Mononuclear cell (primary cell): Measurements from ENCODE around the gene DPF3. TPM values are rescaled to one million over a fixed set of nuclear protein-coding genes. Genes with fewer than 3 reads are reported as not detected.

Experiments used
- H3K27me3 ChIP-seq: 2 replicates; pipeline ENCODE4 v1.6.0; 2011; ENCODE audit warnings: low read length, control low read depth; ENCODE audit not compliant: insufficient read depth
- H3K4me1 ChIP-seq: 2 replicates; pipeline ENCODE4 v1.5.1; 2011; ENCODE audit warnings: mild to moderate bottlenecking, low read length, control low read depth; ENCODE audit not compliant: insufficient read depth
- H3K4me3 ChIP-seq: 2 replicates; pipeline ENCODE4 v1.5.1; 2011; ENCODE audit warnings: mild to moderate bottlenecking, low read length, moderate library complexity
- H3K9me3 ChIP-seq: 2 replicates; pipeline ENCODE4 v1.5.1; 2011; ENCODE audit warnings: low read depth, mild to moderate bottlenecking, control low read depth, low read length
- total RNA-seq: library from RNA; depleted of rRNA; stranded (reverse); fragments of >200 nt; gene quantifications from one replicate; pipeline ENCODE4 v1.2.3, GENCODE V29; 2012

Gene DPF3
- total RNA-seq, 1 donor, result 1.3 TPM

DNA sequence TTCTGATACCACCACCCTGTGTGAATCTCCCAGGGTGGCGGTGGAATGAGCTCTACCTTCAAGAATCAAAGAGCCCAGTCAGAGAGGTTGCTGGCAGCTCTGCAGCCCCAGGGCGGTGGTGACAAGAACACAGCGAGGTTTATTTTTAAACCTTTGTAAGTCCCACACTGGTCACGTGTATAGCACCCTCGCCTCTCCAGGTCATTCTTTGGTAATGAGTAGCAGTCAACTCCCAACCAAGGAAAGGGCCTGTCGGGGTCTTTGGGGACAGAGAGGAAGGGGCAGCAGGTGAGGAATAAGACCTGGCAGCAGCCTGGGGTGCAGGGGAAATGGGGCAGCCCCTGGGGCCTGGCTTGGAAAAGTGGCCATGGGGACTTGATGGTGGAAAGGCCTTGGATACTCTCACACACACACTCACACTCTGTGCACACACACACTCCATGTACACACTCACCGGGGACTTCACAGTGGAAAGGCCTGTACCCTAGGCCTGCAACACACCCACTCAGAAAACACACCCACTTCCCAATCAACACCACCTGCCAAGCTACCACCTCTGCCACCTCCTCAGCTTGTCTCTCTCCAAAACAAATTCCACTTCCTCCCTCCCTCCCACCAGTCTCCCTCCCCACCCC, 178.6 kb downstream of the DPF3 start:
- H3K27me3 ChIP-seq, result no peaks in the 10 kb centered on the region
- peaks cover 53% of the 10 kb centered on the region for H3K4me1 ChIP-seq
- H3K9me3 ChIP-seq, result no peaks in the 10 kb centered on the region
- H3K4me3 ChIP-seq, result no peak overlapping the region

DNA sequence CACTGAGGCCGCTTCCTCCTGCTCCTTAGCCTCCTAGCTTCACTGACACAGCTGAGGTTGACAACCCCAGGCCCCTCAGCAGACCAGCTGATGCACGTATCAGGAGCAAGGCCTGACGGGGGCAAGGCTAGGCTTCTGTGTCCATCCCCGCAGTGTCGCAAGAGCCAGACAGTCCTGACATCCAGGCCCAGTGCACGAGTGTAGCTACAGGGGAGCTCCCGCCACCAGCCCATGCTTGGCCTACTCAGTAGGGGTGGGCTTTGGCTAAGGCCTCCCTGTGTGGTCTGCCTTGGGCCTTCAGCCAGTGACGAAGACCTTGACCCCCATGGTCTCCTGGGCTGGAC, 179.1 kb downstream of the DPF3 start:
- no peaks in the 10 kb centered on the region for H3K27me3 ChIP-seq
- no peak overlapping the region for H3K4me3 ChIP-seq
- peaks cover 53% of the 10 kb centered on the region for H3K4me1 ChIP-seq
- no peaks in the 10 kb centered on the region for H3K9me3 ChIP-seq

DNA sequence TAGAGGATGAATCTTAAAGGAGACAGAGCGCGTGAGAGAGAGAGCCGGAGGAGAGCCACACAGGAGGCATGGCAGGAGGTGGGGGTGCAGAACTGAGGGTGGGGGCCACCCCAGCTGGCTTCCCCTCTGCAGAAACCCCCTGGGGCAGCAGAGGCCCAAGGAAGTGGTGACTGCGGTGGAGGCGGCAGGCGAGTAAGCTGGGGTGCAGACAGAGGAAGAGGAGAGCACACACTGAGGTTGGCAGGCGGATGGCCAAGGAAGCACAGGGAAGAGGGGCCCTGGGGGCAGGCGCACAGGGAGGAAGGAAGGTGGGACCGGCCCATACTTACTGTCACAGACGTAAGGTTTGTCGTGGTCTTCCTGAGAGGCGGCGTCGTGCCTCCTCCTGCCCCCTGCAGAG, 179.8 kb downstream of the DPF3 start:
- peaks cover 53% of the 10 kb centered on the region for H3K4me1 ChIP-seq
- H3K4me3 ChIP-seq, result no peak overlapping the region
- no peaks in the 10 kb centered on the region for H3K27me3 ChIP-seq
- no peaks in the 10 kb centered on the region for H3K9me3 ChIP-seq

DNA sequence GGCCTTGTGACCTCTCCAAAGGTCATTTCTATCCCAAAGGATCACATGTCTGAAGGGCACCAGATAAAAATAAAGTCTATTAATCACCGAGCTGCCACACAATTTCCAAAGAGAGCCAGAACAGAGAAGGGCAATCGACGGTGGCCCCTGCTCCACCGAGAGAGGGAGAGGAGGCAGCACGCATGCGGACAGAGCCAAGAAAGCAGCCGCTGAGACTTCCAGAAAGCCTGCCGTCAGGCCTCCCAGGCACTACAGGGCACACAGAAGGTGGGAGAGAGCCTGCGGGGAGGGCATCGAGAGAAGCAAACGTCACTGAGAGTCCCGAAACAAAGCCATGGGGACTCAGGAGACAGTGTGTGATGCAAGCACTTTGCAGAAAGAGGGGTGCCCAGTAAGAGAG, 182.0 kb downstream of the DPF3 start:
- Histone ChIP-seq H3K4me3 (no peak overlapping the region), H3K9me3 (no peaks in the 10 kb centered on the region), H3K4me1 (peaks cover 42% of the 10 kb centered on the region), H3K27me3 (no peaks in the 10 kb centered on the region)

DNA sequence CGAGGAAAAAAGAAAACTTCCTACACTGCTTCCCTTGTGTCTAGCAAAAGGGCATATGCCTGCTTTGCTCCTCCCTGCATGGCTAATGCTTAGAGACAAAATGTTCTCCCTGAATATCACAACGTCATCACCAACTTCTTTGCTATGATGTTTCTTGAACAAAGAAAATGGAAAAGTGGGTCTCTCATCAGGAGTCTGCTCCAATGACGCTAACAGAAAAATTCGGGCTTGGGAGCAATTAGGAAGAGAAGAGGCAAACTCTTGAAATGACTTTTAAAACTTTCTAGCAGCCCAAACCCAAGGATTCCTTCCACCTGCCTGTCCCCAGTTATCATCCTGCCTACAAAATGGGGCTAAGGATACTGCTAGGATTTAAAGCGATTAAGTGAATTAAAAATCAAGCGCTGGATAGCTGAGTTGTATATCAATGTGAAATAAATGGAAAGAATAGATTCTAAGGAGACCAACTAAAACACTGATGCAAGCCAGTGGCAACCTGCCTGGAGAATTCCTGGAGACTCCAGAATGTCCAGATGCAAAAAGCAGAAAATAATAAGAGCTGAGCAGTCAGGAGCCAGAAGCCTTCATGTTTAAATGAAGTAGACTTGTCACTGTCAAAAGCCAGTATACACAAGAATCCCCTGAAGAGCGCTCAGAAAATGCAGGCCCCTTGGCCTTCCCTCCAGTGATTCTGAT, 183.8 kb downstream of the DPF3 start:
- peaks cover 24% of the 10 kb centered on the region for H3K4me1 ChIP-seq
- H3K9me3 ChIP-seq, result no peaks in the 10 kb centered on the region
- no peak overlapping the region for H3K4me3 ChIP-seq
- H3K27me3 ChIP-seq, result no peaks in the 10 kb centered on the region

DNA sequence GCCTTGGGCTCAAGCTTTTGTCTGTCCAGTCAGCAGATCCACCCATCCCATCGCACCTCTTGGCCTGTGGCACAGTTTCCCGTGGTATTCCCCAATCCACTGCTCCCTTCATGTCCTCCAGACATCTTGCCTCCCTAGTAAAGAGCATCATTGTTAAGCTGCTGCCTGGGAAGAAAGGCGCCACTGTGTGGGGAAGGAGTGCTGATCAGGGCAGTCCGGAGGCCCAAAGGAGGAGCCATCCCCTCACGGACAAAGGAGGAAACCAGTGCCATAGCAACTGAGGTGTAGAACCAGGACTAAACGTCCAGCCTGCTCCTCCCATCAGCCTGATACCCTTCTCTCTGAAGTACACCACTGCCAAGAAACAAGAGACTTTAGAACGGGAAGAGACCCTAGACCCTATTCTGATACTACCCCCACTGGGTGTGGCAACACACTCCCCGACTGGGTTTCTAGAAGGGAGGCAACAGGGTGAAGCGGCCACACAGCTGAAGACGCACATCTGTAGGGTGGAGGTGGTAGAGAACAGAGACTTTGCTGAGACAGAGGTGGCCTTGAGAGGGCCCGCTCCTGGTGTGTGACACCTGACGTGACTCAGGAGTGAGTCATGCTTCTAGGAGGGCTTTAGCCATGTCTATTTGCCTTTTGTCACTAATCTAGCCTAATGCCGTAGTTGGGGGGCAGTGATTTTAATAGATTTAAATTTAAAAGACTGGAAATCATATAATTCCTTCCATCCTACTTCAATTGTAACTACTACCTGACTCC, 185.0 kb downstream of the DPF3 start:
- Histone ChIP-seq H3K4me1 (peaks cover 12% of the 10 kb centered on the region), H3K9me3 (no peaks in the 10 kb centered on the region), H3K27me3 (no peaks in the 10 kb centered on the region), H3K4me3 (no peak overlapping the region)

DNA sequence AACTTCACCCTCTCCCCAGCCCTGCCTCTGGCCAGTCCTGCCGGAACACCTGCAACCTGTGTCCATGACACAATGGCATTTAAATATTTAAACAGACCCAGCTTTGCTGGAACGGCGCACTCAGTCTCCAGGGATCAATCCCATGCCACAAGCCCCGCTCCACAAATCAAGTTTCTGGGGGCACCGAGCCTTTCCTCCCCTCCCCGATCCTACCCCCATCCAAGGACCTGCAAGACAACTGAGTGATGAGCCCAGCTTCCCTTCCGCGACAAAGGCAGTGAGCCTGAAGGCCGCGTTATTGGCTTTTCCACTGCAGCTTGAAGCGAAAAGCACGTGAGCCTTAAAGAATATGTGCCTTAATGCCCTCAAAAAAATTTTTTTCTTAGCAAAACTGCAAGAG, 185.7 kb downstream of the DPF3 start:
- H3K9me3 ChIP-seq, result no peaks in the 10 kb centered on the region
- H3K27me3 ChIP-seq, result no peaks in the 10 kb centered on the region
- H3K4me1 ChIP-seq, result peaks cover 5% of the 10 kb centered on the region
- no peak overlapping the region for H3K4me3 ChIP-seq

DNA sequence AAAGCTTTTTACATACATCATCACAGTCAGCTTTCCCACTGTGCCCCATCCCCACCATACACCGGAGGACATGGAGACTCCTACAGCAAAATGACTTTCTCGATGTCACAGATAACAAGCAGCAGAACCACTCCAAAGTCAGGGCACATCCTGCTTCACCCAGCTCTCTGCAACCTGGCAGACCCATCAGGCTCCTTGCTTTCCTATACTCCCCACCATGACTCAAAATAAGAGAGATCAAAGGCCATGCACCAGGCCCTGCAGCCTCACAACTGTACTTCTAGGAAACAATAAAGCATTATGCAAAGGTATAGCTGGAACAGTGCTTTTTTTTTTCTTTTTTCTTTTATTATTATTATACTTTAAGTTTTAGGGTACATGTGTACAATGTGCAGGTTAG, 187.4 kb downstream of the DPF3 start:
- H3K27me3 ChIP-seq, result no peaks in the 10 kb centered on the region
- H3K4me1 ChIP-seq, result no peaks in the 10 kb centered on the region
- H3K9me3 ChIP-seq, result no peaks in the 10 kb centered on the region
- H3K4me3 ChIP-seq, result no peak overlapping the region

DNA sequence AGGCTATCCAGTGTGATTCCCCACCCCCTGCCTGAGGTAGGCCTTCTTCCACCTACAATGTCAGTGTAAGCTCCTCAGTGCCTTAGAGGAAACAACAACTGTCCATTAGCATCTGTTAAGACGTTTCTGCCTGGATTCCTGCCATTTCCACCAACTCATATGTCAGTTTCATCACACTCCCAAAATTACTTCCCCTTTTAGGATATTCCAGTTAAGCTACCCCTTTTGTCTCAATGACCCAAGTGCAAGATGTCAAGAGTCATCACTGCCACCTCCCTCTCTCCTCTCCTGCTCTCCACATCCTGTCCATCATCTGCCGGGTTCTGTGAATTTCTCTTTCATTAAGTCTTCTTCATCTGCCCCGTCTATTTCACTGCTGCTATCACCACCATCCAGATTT, 189.4 kb downstream of the DPF3 start:
- Histone ChIP-seq H3K9me3 (no peaks in the 10 kb centered on the region), H3K4me1 (peaks cover 7% of the 10 kb centered on the region), H3K4me3 (no peak overlapping the region), H3K27me3 (no peaks in the 10 kb centered on the region)

DNA sequence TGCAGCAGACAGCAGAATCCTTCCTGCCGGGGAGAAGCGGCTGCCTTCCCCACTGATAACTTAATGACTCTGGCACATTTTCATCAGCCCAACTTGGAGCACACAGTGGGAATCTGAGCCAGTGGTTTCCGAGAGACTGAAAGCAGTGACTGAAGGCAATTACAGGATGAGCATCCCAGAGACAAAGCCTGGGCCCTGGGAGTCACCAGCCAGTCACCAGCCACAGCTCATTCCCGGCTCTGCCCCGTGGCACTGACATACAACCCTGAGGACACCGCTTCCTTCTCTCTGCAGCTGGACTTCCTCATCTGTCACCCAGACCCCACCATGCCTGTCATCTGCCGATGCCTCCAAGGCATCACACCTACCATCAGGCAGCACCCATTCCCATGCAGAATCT, 192.3 kb downstream of the DPF3 start:
- H3K4me3 ChIP-seq, result no peak overlapping the region
- H3K4me1 ChIP-seq, result peaks cover 7% of the 10 kb centered on the region
- no peaks in the 10 kb centered on the region for H3K27me3 ChIP-seq
- H3K9me3 ChIP-seq, result no peaks in the 10 kb centered on the region

DNA sequence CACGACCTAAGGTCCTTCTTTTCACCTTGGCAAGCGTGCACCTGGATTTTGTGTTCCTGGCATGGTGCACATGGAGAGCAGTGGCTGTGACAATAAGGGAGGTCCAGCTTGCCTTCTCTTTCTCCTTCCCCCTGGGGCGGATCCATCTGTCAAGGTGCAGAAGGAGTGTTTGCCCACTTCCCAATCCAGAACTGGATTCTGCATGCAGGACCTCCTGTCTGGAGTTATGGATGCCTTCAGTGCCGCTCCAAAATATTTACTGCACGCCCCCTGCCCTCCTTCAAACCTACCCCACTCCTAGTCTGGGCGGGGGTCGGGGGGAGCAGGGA, 192.7 kb downstream of the DPF3 start:
- Histone ChIP-seq H3K9me3 (no peaks in the 10 kb centered on the region), H3K4me3 (no peak overlapping the region), H3K4me1 (peaks cover 7% of the 10 kb centered on the region), H3K27me3 (no peaks in the 10 kb centered on the region)

DNA sequence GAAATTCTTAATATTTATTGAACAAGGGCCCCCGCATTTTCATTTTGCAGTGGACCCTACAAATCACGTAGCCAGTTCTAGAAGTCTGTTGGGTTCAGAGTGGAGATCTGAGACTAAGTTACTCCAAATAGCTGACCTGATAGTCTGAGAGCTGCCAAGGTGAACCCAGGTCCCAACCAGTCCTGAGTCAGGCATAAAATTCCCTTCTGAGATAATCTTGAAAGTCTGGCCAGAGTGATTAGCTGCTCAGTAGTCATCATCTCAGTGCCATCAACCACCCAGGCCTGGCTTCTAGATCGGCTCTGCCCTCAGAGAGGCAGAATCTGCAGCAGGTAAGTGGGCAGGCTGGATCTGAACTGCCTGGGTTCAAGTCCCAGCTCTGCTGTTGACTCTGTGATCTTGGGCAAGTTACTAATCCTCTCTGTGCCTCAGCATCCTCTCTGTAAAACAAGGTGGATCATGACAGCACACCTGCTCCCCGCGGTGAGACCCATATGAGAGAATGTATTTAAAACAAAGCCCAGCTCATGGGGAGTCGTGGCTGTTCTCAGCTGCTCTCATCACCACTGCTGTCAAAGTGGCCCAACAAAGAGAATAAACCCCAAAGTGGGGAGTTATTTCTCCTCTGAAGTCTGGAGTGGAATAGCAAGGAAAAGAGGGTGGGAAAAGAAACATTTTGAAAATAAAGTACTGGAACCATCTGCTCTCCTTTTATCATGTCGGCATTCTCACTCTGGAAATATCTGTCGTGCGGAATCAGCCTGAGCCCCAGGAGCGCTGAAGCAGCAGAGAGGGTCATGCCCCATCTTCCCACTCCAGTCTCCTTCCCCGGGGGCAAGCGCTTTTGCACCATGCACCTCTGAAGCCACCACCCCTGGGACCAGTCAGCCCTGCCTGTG, 193.3 kb downstream of the DPF3 start:
- Histone ChIP-seq H3K27me3 (no peaks in the 10 kb centered on the region), H3K4me3 (no peak overlapping the region), H3K9me3 (no peaks in the 10 kb centered on the region), H3K4me1 (peaks cover 7% of the 10 kb centered on the region)

DNA sequence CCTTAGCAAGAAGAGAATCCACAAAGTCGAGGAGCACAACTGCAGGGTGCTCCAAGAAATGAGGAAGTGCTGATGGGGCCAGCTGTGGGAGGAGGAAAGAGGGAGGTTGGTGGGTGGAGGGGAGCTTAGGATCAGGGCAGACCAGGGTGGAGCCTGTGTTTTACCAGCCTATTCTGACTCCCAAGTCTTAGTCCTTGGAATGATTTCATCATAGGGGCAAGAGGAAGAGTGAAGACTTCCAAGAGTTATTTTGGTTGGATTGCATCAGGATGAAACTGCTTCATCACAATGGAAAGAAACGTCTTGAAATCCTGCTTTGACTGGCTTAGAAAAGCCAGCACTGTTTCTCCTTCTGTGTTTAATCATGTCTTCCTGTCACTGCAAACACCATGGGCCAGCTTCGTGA, 194.0 kb downstream of the DPF3 start:
- no peak overlapping the region for H3K4me3 ChIP-seq
- peaks cover 7% of the 10 kb centered on the region for H3K4me1 ChIP-seq
- no peaks in the 10 kb centered on the region for H3K27me3 ChIP-seq
- no peaks in the 10 kb centered on the region for H3K9me3 ChIP-seq

DNA sequence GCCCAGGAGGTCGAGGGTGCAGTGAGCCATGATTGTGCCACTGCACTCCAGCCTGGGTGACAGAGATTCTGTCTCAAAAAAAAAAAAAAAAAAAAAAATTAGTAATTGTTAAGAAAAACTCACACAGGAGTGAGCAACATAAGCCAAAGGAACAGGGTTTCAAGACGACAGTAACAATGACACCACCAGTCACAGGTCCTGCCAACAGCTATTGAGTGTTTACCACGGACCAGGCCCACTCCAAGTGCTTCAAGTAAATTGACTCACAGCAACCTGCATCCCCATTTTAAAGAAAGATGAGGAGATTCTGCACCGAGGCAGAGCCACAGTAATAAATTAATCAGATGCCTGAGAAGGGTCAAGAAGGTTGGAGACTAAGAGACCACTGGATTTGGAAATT, 194.5 kb downstream of the DPF3 start:
- Histone ChIP-seq H3K4me3 (no peak overlapping the region), H3K9me3 (no peaks in the 10 kb centered on the region), H3K4me1 (peaks cover 7% of the 10 kb centered on the region), H3K27me3 (no peaks in the 10 kb centered on the region)

DNA sequence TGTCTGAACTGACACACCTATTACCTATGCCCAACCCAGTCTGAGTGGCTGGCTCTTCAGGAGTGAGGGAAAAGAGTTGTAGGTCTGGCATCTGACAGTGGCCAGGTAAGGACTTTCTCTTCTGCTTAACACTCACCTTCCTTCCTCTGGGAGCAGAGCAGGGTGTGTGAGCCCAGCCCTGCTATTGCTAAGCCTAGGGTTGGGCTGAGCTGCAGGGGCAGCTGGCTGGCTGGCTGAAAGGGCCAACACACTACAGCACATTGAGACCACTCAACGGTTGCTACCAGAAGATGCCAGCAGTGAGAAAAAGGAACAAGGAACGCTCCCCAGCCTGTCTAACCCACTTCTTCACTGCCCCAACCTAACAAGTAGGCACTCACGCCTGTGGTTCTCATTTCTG, 201.2 kb downstream of the DPF3 start:
- H3K4me3 ChIP-seq, result no peak overlapping the region
- no peaks in the 10 kb centered on the region for H3K27me3 ChIP-seq
- H3K9me3 ChIP-seq, result no peaks in the 10 kb centered on the region
- H3K4me1 ChIP-seq, result no peaks in the 10 kb centered on the region
